Left ventricle myocardium inferior (tissue), 1 donor: ENCODE data around the gene SNX10. TPM values are rescaled to one million over a fixed set of nuclear protein-coding genes. Genes with fewer than 3 reads are reported as not detected.

Source experiments
- DNase-seq: peaks from one replicate; pipeline ENCODE4 v3.0.0-alpha.2; 2020
- H3K27ac ChIP-seq: fragments of 200-600 bp; replicated peaks from 2 replicates; pipeline ENCODE4 v1.8.0; 2021
- H3K27me3 ChIP-seq: fragments of 200-600 bp; 2 replicates; pipeline ENCODE4 v1.8.0; 2021; ENCODE audit warnings: low read depth
- H3K36me3 ChIP-seq: fragments of 200-600 bp; 2 replicates; pipeline ENCODE4 v1.8.0; 2021
- H3K4me1 ChIP-seq: fragments of 200-600 bp; 2 replicates; pipeline ENCODE4 v1.8.0; 2021
- H3K4me3 ChIP-seq: fragments of 200-600 bp; 2 replicates; pipeline ENCODE4 v1.8.0; 2021; ENCODE audit warnings: mild to moderate bottlenecking, moderate library complexity
- H3K9me3 ChIP-seq: fragments of 200-600 bp; replicated peaks from 2 replicates; pipeline ENCODE4 v1.8.0; 2021
- CTCF ChIP-seq: fragments of 200-600 bp; IDR thresholded peaks from 2 replicates; pipeline ENCODE4 v1.8.0; 2021; ENCODE audit warnings: antibody characterized with exemption, mild to moderate bottlenecking, borderline replicate concordance
- intact Hi-C: fragments of 100-400 bp; cut with micrococcal nuclease; formaldehyde crosslinking; loops from one replicate; pipeline ENCODE4 v1.11.0; 2022
- total RNA-seq: library from RNA; stranded (reverse); fragmentation: NEBNext Ultra II Directional; extraction: Animal tissue kit (Norgen Biotek cat#: 25700); gene quantifications from one replicate; pipeline ENCODE4 v1.2.1, GENCODE V29; 2021
- donor health status: DM: no; HTN: yes; CAD: no; lungs with severe emphysema.

SNX10 gene
- total RNA-seq, 1 donor from 2014 or later = 1.1 TPM

GRCh38 chr7:26307791-26308190 lies 16.1 kb downstream of the SNX10 start:
- Histone ChIP-seq H3K36me3 (no peaks in the 10 kb centered on the region), H3K4me1 (no peaks in the 10 kb centered on the region), H3K27me3 (peaks cover 28% of the 10 kb centered on the region), H3K4me3 (no peak overlapping the region), H3K9me3 (no peaks in the 10 kb centered on the region), H3K27ac (no peak overlapping the region)
- no peak for TF ChIP-seq CTCF
- no peak for DNase-seq
- intact Hi-C loops = no loop called here

- no peaks in the 10 kb centered on the region for H3K4me1 ChIP-seq
- DNase-seq = no peak
- H3K9me3 ChIP-seq = no peaks in the 10 kb centered on the region
- TF ChIP-seq CTCF = no peak
- H3K4me3 ChIP-seq = no peak overlapping the region
- no peaks in the 10 kb centered on the region for H3K36me3 ChIP-seq
- H3K27ac ChIP-seq = no peak overlapping the region
- H3K27me3 ChIP-seq = peaks cover 31% of the 10 kb centered on the region
- intact Hi-C loops = no loop called here
These were observed 16.9 kb downstream of the SNX10 start for GRCh38 chr7:26308551-26308950.

- H3K27me3 ChIP-seq = peaks cover 31% of the 10 kb centered on the region
- H3K4me1 ChIP-seq = no peaks in the 10 kb centered on the region
- no peak overlapping the region for H3K4me3 ChIP-seq
- no peak for TF ChIP-seq CTCF
- intact Hi-C loops = no loop called here
- no peak overlapping the region for H3K27ac ChIP-seq
- H3K36me3 ChIP-seq = no peaks in the 10 kb centered on the region
- no peak for DNase-seq
- no peaks in the 10 kb centered on the region for H3K9me3 ChIP-seq
These were observed 17.4 kb downstream of the SNX10 start for GRCh38 chr7:26309089-26309488.

GRCh38 chr7:26311798-26312197 lies 20.1 kb downstream of the SNX10 start:
- no peaks in the 10 kb centered on the region for H3K9me3 ChIP-seq
- no peak for TF ChIP-seq CTCF
- H3K27ac ChIP-seq = no peak overlapping the region
- no peak overlapping the region for H3K4me3 ChIP-seq
- intact Hi-C loops = no loop called here
- H3K36me3 ChIP-seq = no peaks in the 10 kb centered on the region
- no peaks in the 10 kb centered on the region for H3K4me1 ChIP-seq
- H3K27me3 ChIP-seq = peaks cover 31% of the 10 kb centered on the region
- no peak for DNase-seq

- Histone ChIP-seq H3K4me1 (no peaks in the 10 kb centered on the region), H3K9me3 (no peaks in the 10 kb centered on the region), H3K27ac (no peak overlapping the region), H3K4me3 (no peak overlapping the region), H3K27me3 (peaks cover 9% of the 10 kb centered on the region), H3K36me3 (no peaks in the 10 kb centered on the region)
- TF ChIP-seq CTCF = no peak
- DNase-seq = no peak
- intact Hi-C loops = no loop called here
These were observed 25.5 kb downstream of the SNX10 start for GRCh38 chr7:26317211-26317610.

GRCh38 chr7:26318921-26319320 lies 27.3 kb downstream of the SNX10 start:
- intact Hi-C loops = no loop called here
- no peak overlapping the region for H3K27ac ChIP-seq

More at GRCh38 chr7:26318921-26319320, 27.3 kb downstream of the SNX10 start:
- Histone ChIP-seq H3K27me3 (no peaks in the 10 kb centered on the region), H3K4me3 (no peak overlapping the region), H3K4me1 (no peaks in the 10 kb centered on the region), H3K9me3 (no peaks in the 10 kb centered on the region), H3K36me3 (no peaks in the 10 kb centered on the region)
- no peak for DNase-seq
- TF ChIP-seq CTCF = no peak
